ENCODE results near the gene WNT8A.

WNT8A gene

DNA sequence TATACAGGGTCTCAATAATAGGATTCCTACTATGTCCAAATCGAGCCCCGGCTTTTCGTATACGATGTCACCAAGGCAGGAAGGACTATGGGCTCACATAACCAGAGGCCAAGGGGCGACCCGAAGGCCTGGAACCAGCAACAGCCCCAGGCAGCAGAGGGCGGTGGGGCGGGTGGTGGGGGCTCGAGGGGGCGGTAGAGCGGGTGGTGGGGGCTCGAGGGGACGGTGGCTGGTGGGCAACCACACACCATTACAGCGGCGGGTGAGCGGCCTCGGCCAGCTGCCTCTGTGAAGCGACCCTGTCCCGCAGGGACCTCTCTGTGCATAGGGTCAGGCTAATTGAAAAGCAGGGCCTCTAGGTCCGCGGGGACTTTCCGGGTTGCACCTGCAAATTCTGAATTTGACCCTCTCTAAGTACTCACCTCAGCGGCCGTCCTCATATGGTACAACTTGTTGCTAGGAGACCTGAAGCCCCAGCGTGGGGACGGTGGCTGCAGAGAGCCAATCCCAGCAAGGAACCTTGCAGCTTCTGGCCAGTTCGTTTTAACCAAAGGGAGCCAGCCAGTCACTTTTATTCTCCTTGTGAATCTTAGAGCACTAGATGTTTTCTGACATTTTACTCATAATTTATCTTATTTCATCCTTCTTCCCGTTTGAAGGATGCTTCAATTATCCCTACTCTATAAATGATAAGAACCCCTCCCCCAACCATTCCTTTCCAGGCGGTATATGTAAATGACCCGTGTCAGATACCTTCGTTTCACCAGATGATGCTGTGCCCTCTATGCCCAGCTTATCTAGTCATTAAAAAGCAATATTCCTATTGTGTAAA, 55.3 kb downstream of the WNT8A start, which contains the start of gene NME5:
Gene NME5, minus strand, starts transcription at position 480 of the 832 bp plus-strand sequence. CDS start 648 bp downstream, outside the sequence.
- in situ Hi-C loops (cut with HindIII; ENCODE audit: low sequenced_read_pairs): no loop called here

GRCh38 chr5:138139781-138140090, 55.9 kb downstream of the WNT8A start:
- in situ Hi-C loops (cut with HindIII; ENCODE audit: low sequenced_read_pairs): no loop called here

GRCh38 chr5:138140268-138140667, 56.4 kb downstream of the WNT8A start:
- in situ Hi-C loops (cut with HindIII; ENCODE audit: low sequenced_read_pairs): no loop called here

Data from DLD1 (cell line).